BJ (cell line): ENCODE measurements around the gene CARD10. TPM values are rescaled to one million over a fixed set of nuclear protein-coding genes. Genes with fewer than 3 reads are reported as not detected.

Source experiments
- CTCF ChIA-PET: fragments of 350-600 bp; formaldehyde crosslinking; extraction: SDS; loops from one replicate; lab custom pipeline; 2021; ENCODE audit warnings: antibody characterized with exemption, inconsistent platforms; lab: Yijun Ruan, JAX
- POLR2A ChIA-PET: fragments of 300-600 bp; sonication (Branson Sonifier 250); formaldehyde crosslinking; extraction: SDS; loops from one replicate; lab custom pipeline; 2021; ENCODE audit warnings: antibody characterized with exemption; lab: Charles Lee
- DNase-seq: peaks from one replicate; pipeline ENCODE4 v3.0.0-alpha.2; 2011; ENCODE audit warnings: low read depth
- H3K27me3 ChIP-seq: 2 replicates; pipeline ENCODE4 v1.6.0; 2011; ENCODE audit warnings: low read length; ENCODE audit not compliant: control insufficient read depth, insufficient read depth
- H3K36me3 ChIP-seq: 2 replicates; pipeline ENCODE4 v1.5.1; 2011; ENCODE audit warnings: low read length; ENCODE audit not compliant: control insufficient read depth, insufficient read depth
- H3K4me3 ChIP-seq: 2 replicates; pipeline ENCODE4 v1.5.1; 2011; ENCODE audit warnings: low read depth, mild to moderate bottlenecking, control low read depth, low read length
- polyA plus RNA-seq: library from polyadenylated mRNA; depleted of rRNA; stranded (reverse); fragments of >200 nt; gene quantifications from 2 replicates; pipeline ENCODE4 v1.2.3, GENCODE V29; 2011
- TF ChIP-seq, protein P1 (sequence below): IDR thresholded peaks from 2 replicates; pipeline ENCODE4 v1.5.1; 2011; ENCODE audit warnings: low read depth, mild to moderate bottlenecking, control low read depth, inconsistent platforms, low read length, moderate library complexity; ENCODE audit not compliant: insufficient read depth

Gene CARD10
- polyA plus RNA-seq, 1 experiment: 4.5 TPM

DNA sequence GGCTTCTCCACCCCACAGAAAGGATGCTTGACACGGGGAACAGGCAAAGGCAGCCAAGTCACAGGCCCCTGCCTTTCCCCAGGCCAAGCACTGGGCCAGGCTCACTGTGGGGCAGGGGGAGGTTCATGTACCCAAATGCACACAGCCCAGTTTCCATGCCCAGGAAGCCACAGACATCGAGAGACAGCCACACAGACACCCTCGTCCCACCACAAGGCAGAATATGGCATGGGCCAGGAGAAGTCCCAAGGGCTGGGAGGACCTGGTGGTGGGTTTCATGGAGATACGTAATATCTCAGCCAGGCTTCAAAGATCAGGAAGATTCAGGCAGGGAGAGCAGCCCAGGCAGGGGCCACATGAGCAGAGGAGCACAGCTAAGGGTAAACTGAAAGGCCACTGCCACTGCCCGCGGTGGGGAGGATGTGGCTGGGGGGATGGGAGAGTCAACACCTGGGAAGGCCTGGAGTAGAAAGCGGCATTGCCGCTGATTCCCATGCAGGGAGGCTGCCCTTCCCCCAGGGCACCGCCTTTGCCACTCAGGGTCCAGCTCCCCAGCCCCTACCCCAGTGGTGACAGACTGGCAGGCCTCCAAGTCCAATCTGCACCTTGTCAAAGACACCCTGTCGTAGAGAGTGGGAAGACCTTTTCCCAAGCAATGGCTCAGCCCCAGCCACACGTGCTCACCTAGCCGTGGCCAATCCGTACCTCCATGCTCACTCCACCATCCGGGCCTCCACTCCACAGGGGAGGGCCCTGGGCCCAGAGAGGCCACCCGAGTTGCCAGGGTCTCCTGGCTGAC lies 30.7 kb downstream of the CARD10 start:
- DNase-seq: no peak
- CTCF ChIA-PET: no interaction called here

DNA sequence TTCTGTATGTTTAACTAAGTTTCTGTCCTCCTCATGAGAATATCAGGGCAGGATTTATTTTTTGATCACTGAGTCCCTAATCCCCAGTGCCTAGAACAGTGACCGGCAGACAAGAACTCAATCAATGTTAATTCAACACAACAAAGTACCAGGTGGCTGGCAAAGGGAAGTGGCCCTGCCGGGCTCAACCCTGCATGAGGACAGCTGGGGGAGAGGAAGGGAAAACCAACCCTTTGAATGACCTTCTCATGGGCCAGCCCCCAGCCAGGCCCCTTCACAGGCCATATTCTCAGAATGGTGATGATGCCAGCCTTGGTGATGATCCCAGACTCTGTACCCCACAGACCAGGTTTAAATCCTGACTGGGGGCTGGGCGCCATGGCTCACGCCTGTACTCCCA lies 31.6 kb downstream of the CARD10 start:
- POLR2A ChIA-PET: no interaction called here
- TF ChIP-seq, protein P1, sequence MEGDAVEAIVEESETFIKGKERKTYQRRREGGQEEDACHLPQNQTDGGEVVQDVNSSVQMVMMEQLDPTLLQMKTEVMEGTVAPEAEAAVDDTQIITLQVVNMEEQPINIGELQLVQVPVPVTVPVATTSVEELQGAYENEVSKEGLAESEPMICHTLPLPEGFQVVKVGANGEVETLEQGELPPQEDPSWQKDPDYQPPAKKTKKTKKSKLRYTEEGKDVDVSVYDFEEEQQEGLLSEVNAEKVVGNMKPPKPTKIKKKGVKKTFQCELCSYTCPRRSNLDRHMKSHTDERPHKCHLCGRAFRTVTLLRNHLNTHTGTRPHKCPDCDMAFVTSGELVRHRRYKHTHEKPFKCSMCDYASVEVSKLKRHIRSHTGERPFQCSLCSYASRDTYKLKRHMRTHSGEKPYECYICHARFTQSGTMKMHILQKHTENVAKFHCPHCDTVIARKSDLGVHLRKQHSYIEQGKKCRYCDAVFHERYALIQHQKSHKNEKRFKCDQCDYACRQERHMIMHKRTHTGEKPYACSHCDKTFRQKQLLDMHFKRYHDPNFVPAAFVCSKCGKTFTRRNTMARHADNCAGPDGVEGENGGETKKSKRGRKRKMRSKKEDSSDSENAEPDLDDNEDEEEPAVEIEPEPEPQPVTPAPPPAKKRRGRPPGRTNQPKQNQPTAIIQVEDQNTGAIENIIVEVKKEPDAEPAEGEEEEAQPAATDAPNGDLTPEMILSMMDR: no peak
- Histone ChIP-seq H3K27me3 (no peaks in the 10 kb centered on the region), H3K4me3 (no peak overlapping the region), H3K36me3 (peaks cover 1% of the 10 kb centered on the region; the same call in 1 of the 2 replicates)
- DNase-seq: no peak
- CTCF ChIA-PET: no interaction called here

More for the DNA sequence above, 30.7 kb downstream of the CARD10 start:
- H3K36me3 ChIP-seq: peaks cover 1% of the 10 kb centered on the region; the same call in 1 of the 2 replicates
- TF ChIP-seq, protein P1: no peak
- POLR2A ChIA-PET: no interaction called here
- H3K4me3 ChIP-seq: no peak overlapping the region
- no peaks in the 10 kb centered on the region for H3K27me3 ChIP-seq

DNA sequence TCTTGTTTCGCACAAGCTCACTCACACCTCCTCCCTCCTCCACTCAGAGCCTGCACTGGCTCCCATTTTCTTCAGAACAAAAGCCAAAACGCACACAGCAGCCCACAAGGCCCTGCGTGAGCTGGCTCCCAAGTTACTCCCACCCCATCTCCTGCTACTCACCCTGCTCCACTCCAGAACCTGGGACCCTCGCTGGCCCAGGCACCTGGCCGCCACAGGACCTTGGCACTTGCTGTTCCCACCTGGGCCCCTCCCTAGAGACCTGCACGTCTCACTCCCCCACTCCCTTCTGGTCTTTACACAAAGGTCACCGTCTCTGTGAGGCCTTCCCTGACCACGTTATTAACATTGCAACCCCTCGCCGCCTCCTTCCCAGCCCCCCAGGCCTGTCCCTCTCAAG lies 32.1 kb downstream of the CARD10 start:
- CTCF ChIA-PET: interaction anchor here (0.8 kb wide), 1 partner anchor 17 kb away, joined by 3 read pairs; no protein-coding TSS in a partner anchor
- no peak for DNase-seq
- POLR2A ChIA-PET: no interaction called here
- Histone ChIP-seq H3K27me3 (no peaks in the 10 kb centered on the region), H3K36me3 (peaks cover 1% of the 10 kb centered on the region; the same call in 1 of the 2 replicates), H3K4me3 (no peak overlapping the region)
- TF ChIP-seq, protein P1: no peak

DNA sequence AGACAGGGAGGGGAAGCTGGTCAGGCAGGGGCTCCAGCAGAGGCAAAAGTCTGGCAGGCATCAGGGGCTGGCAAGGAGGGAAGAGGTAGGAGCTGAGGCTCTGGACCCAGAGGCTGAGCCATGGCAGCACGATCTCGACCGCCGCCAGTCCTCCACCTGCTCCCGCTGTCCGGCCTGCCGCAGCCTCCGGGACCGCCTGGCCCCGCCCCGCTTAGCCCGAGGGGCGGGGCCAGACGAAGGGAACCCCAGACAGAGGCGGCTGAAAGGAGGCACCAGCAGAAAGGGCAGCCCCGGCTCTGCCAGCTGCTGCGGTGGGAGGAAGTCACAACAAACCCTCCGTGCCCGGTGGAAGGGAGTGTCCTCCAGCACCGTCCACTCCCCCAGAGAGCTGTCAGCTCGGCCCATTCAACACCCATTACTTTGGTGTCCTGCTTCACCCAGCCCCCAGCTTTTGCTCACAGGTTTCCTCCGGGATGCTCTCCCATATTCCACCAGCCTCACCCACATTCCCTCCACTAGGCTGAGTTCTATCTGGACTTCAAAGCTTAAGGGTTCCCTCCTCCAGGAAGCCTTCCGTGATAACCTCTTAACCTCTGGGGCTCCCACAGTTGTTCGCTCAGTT lies 32.9 kb downstream of the CARD10 start, which contains the start of gene MFNG:
Gene MFNG, minus strand, starts transcription at position 161 of the 622 bp plus-strand sequence. CDS start 207 bp downstream, outside the sequence.
- H3K27me3 ChIP-seq: no peaks in the 10 kb centered on the region
- POLR2A ChIA-PET: no interaction called here
- TF ChIP-seq, protein P1: peak; percentile 13; the same call in 1 of the 2 replicates
- no peak for DNase-seq
- no peak within 1 kb of the TSS for H3K4me3 ChIP-seq
- CTCF ChIA-PET: interaction anchor here (0.8 to 1.6 kb wide), 5 partner anchors 14 to 75 kb away, joined by 3 to 6 read pairs (median 3); no protein-coding TSS in a partner anchor
- H3K36me3 ChIP-seq: peaks cover 1% of the 10 kb centered on the region; the same call in 1 of the 2 replicates
